Epithelial cell of proximal tubule (primary cell): ENCODE data around the gene ALOX5AP. TPM values are rescaled to one million over a fixed set of nuclear protein-coding genes. Genes with fewer than 3 reads are reported as not detected.
A peak's percentile ranks its signal among the peaks of the same experiment; 100 is the strongest.
"Not testable (repeated sequence)": the region's sequence is repeated elsewhere in the genome, so short reads cannot be mapped to it uniquely, and the experiment has no call there.

ENCODE experiments used
- DNase-seq: peaks from one replicate; pipeline ENCODE4 v3.0.0-alpha.2; 2011; ENCODE audit warnings: low read depth
- H3K4me3 ChIP-seq: 2 replicates; pipeline ENCODE4 v1.5.1; 2011; ENCODE audit warnings: low read depth, mild to moderate bottlenecking, low read length
- total RNA-seq: library from RNA; depleted of rRNA; stranded (reverse); fragments of >200 nt; gene quantifications from 2 replicates; pipeline ENCODE4 v1.2.3, GENCODE V29; 2015
- TF ChIP-seq, protein P1 (sequence below): conservative IDR thresholded peaks from 2 replicates; pipeline ENCODE4 v1.5.1; 2012; ENCODE audit warnings: low read depth, mild to moderate bottlenecking, low read length

ALOX5AP gene
- total RNA-seq, 1 donor from 2014 or later = 2.5 TPM

GRCh38 chr13:30743319-30744055 is 8.1 kb downstream of the ALOX5AP start:
- TF ChIP-seq, protein P1, sequence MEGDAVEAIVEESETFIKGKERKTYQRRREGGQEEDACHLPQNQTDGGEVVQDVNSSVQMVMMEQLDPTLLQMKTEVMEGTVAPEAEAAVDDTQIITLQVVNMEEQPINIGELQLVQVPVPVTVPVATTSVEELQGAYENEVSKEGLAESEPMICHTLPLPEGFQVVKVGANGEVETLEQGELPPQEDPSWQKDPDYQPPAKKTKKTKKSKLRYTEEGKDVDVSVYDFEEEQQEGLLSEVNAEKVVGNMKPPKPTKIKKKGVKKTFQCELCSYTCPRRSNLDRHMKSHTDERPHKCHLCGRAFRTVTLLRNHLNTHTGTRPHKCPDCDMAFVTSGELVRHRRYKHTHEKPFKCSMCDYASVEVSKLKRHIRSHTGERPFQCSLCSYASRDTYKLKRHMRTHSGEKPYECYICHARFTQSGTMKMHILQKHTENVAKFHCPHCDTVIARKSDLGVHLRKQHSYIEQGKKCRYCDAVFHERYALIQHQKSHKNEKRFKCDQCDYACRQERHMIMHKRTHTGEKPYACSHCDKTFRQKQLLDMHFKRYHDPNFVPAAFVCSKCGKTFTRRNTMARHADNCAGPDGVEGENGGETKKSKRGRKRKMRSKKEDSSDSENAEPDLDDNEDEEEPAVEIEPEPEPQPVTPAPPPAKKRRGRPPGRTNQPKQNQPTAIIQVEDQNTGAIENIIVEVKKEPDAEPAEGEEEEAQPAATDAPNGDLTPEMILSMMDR = no peak
- DNase-seq = peak; percentile 98
- H3K4me3 ChIP-seq = no peak overlapping the region

DNA sequence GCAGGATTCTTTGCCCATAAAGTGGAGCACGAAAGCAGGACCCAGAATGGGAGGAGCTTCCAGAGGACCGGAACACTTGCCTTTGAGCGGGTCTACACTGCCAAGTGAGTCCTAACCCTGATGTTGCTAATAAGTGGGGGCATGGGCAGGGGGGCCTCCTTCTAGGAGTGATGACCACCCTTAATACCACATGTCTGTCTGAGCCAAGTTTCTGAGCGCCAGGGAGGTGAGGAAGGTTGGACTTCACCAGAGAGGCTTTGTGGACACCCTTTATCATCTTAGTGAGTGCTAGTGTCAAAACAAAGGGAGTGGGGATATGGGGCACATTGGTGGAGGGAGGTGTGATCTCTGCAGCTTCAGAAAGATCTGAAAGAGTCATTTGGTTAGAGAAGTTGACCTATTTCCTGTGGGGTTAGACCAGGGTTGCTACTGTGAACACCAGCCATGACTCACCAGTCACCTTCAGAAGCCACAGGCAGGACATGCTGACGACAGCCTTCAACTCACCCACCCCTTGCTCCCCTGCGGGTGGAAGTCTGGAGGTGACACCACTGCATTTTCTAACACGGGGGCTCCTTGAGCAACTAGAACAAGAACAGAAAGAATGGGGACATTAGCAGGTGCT is 8.8 kb downstream of the ALOX5AP start:
- TF ChIP-seq, protein P1 = no peak
- DNase-seq = no peak
- H3K4me3 ChIP-seq = no peak overlapping the region

DNA sequence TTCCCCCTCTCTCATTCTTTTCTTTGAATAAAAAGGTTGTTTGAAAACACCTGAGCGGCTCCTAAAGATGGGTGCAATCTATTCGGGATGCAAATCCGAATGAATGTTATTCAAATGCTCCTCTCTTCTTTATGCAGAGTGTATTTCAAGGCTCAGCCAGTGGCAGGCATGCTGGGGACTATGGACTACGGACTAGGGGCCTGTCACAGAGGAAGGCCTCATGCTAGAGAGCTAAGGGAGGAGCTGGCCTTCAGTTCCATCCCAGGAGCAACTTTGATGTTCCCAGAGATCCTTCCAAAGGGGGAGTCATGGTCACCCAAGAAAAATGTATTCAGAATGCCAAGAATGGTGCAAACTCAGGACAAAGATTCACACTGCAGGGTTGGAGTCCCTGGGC is 9.3 kb downstream of the ALOX5AP start:
- no peak overlapping the region for H3K4me3 ChIP-seq
- TF ChIP-seq, protein P1 = no peak
- DNase-seq = no peak

GRCh38 chr13:30745906-30746686 is 10.8 kb downstream of the ALOX5AP start:
- H3K4me3 ChIP-seq = no peak overlapping the region
- DNase-seq = no peak
- TF ChIP-seq, protein P1 = no peak

- H3K4me3 ChIP-seq = no peak overlapping the region
- DNase-seq = no peak
- TF ChIP-seq, protein P1 = no peak
These were observed 11.4 kb downstream of the ALOX5AP start for GRCh38 chr13:30746791-30747190.

- DNase-seq, H3K4me3 ChIP-seq: not testable (repeated sequence)
These were observed 12.5 kb downstream of the ALOX5AP start for GRCh38 chr13:30747845-30748244.

- TF ChIP-seq, protein P1 = no peak
- H3K4me3 ChIP-seq = no peak overlapping the region
- DNase-seq = no peak
These were observed 13.4 kb downstream of the ALOX5AP start for GRCh38 chr13:30748717-30749116.
